Fibroblast of skin of right quadriceps (primary cell): ENCODE measurements around the gene INPP5D.
"Not testable (repeated sequence)": the region's sequence is repeated elsewhere in the genome, so short reads cannot be mapped to it uniquely, and the experiment has no call there.

ENCODE experiments used
- DNase-seq: peaks from one replicate; pipeline ENCODE4 v3.0.0-alpha.2; 2013

The INPP5D gene

GRCh38 chr2:233059797-233060500 is at the start of gene INPP5D:
INPP5D (plus strand) TSS chr2:233060342; CDS start chr2:233060479, 137 bp downstream.
- no peak for DNase-seq

GRCh38 chr2:233010569-233011267 is 49.4 kb upstream of the INPP5D start:
- no peak for DNase-seq

- DNase-seq: no peak
These were observed 48.9 kb upstream of the INPP5D start for GRCh38 chr2:233011268-233011650.

GRCh38 chr2:233011702-233012131 is 48.4 kb upstream of the INPP5D start:
- DNase-seq: no peak

- DNase-seq: no peak
These were observed 47.7 kb upstream of the INPP5D start for GRCh38 chr2:233012301-233012971.

GRCh38 chr2:233013027-233013461 is 47.1 kb upstream of the INPP5D start, which contains the start of gene NGEF:
NGEF (minus strand) TSS chr2:233013256; CDS start chr2:232974890, 38,366 bp downstream.
- no peak for DNase-seq

GRCh38 chr2:233013650-233014049 is 46.5 kb upstream of the INPP5D start:
- DNase-seq: no peak

- DNase-seq: no peak
These were observed 45.0 kb upstream of the INPP5D start for GRCh38 chr2:233015019-233015645.

GRCh38 chr2:233017947-233018346 is 42.2 kb upstream of the INPP5D start:
- DNase-seq: no peak

- DNase-seq: not testable (repeated sequence)
These were observed 40.5 kb upstream of the INPP5D start for GRCh38 chr2:233019610-233020009.

- no peak for DNase-seq
These were observed 39.7 kb upstream of the INPP5D start for GRCh38 chr2:233020454-233020853.

- no peak for DNase-seq
These were observed 38.4 kb upstream of the INPP5D start for GRCh38 chr2:233021771-233022170.

GRCh38 chr2:233022561-233022960 is 37.6 kb upstream of the INPP5D start:
- no peak for DNase-seq

GRCh38 chr2:233023007-233023760 is 37.0 kb upstream of the INPP5D start:
- no peak for DNase-seq

GRCh38 chr2:233023761-233024410 is 36.3 kb upstream of the INPP5D start:
- DNase-seq: no peak

GRCh38 chr2:233025706-233026105 is 34.4 kb upstream of the INPP5D start:
- DNase-seq: peak; percentile 9

- DNase-seq: peak; percentile 61
These were observed 33.8 kb upstream of the INPP5D start for GRCh38 chr2:233026198-233026813.

- peak; percentile 68 for DNase-seq
These were observed 30.8 kb upstream of the INPP5D start for GRCh38 chr2:233029321-233029720.

- DNase-seq: no peak
These were observed 28.3 kb upstream of the INPP5D start for GRCh38 chr2:233031556-233032500.
